Activated CD8-positive, alpha-beta T cell treated with anti-CD3 and anti-CD28 coated beads, Interleukin-2, amount 10 ng/mL, durations not matched to agents 7 days and 5 days (primary cell): ENCODE results near the gene AGBL2. TPM values are rescaled to one million over a fixed set of nuclear protein-coding genes. Genes with fewer than 3 reads are reported as not detected.
"Not testable (repeated sequence)": the region's sequence is repeated elsewhere in the genome, so short reads cannot be mapped to it uniquely, and the experiment has no call there.

ENCODE experiments used
- ATAC-seq: fragments of 150-1000 bp; cut with Tn5 transposase; one replicate; pipeline ENCODE4 v1.10.0; 2021; ENCODE audit warnings: moderate library complexity
- CTCF ChIA-PET: fragments of 350-600 bp; sonication (Branson Sonifier 250); formaldehyde crosslinking; loops from one replicate; lab custom pipeline; 2021; ENCODE audit warnings: antibody characterized with exemption; lab: Charles Lee
- POLR2A ChIA-PET: fragments of 350-600 bp; sonication (Branson Sonifier 250); formaldehyde crosslinking; loops from one replicate; lab custom pipeline; 2021; ENCODE audit warnings: antibody characterized with exemption; lab: Charles Lee
- DNase-seq: peaks from one replicate; pipeline ENCODE4 v3.0.0-alpha.2; 2020
- H3K27ac Mint-ChIP-seq: one replicate; pipeline ENCODE4 v1.8.0; 2021; ENCODE audit warnings: mild to moderate bottlenecking, mixed read lengths
- H3K27me3 Mint-ChIP-seq: one replicate; pipeline ENCODE4 v1.8.0; 2021; ENCODE audit warnings: low read depth, mixed read lengths
- H3K36me3 Mint-ChIP-seq: one replicate; pipeline ENCODE4 v1.8.0; 2021; ENCODE audit warnings: low read depth, mixed read lengths
- H3K4me1 Mint-ChIP-seq: one replicate; pipeline ENCODE4 v1.8.0; 2021; ENCODE audit warnings: low read depth, mixed read lengths
- H3K4me3 Mint-ChIP-seq: one replicate; pipeline ENCODE4 v1.8.0; 2021; ENCODE audit warnings: mild to moderate bottlenecking, mixed read lengths
- H3K9me3 Mint-ChIP-seq: one replicate; pipeline ENCODE4 v1.8.0; 2022; ENCODE audit warnings: mixed read lengths; ENCODE audit not compliant: insufficient read depth
- total RNA-seq, 2 experiments: library from RNA; stranded (reverse); gene quantifications; one replicate each; pipeline ENCODE4 v1.2.3, GENCODE V29; 2021

AGBL2 gene
- total RNA-seq, 2 experiments from 2014 or later = 5.6 to 7.8 TPM

DNA sequence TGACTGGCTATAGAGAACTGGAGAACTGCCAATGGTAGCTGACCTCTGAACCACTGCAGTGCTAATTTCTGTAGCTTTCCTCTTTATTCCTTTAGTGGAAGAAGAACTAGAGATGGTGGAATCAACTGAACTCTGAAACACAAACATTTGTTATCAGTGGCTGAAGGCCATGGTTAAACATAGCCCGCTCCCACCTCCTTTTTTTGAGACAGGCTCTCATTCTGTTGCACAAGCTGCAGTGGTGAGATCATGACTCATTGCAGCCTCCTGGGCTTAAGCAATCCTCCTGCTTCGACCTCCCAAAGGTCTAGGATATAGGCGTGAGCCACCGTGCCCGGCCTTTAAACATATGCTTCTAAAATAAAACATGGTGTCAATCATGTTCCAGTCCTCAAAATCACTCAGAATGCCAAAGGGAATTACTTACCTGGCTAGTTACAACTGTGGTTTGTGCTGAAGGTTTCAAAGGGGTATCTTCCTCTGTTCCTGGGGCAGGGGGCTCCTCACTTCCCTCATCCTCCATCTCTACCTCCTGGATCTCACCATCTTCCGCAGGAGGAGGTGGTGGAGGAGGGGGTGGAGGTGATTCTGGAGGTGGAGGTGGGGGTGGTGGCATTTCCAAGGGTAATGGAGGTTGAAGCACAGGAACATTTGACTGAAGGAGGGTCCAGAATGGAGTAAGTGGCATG is 9.0 kb upstream of the AGBL2 start:
- Mint-ChIP-seq H3K4me1 (peaks cover 5% of the 10 kb centered on the region), H3K9me3 (no peaks in the 10 kb centered on the region), H3K27ac (no peak overlapping the region), H3K27me3 (no peaks in the 10 kb centered on the region), H3K36me3 (peaks cover 59% of the 10 kb centered on the region), H3K4me3 (no peak overlapping the region)
- DNase-seq (no peak), ATAC-seq (no peak)
- POLR2A ChIA-PET = interaction anchor here (1.0 kb wide), 1 partner anchor 9 kb away, joined by 4 read pairs; the partner anchor contains the start of gene AGBL2
- CTCF ChIA-PET = interaction anchor here (1.1 kb wide), 1 partner anchor 9 kb away, joined by 3 read pairs; the partner anchor contains the start of gene AGBL2

- POLR2A ChIA-PET = no interaction called here
- peaks cover 5% of the 10 kb centered on the region for H3K4me1 Mint-ChIP-seq
Measured at GRCh38 chr11:47723041-47723440, 7.9 kb upstream of the AGBL2 start.

GRCh38 chr11:47720651-47721050 is 5.5 kb upstream of the AGBL2 start:
- Mint-ChIP-seq H3K36me3 (peaks cover 61% of the 10 kb centered on the region), H3K4me3 (no peak overlapping the region), H3K27me3 (no peaks in the 10 kb centered on the region), H3K4me1 (peaks cover 14% of the 10 kb centered on the region), H3K27ac (no peak overlapping the region), H3K9me3 (no peaks in the 10 kb centered on the region)
- ChIA-PET POLR2A (interaction anchor here (0.5 kb wide), 1 partner anchor 36 kb away, joined by 3 read pairs; no protein-coding TSS in a partner anchor), CTCF (no interaction called here)
- DNase-seq (no peak), ATAC-seq (no peak)

More at GRCh38 chr11:47723041-47723440, 7.9 kb upstream of the AGBL2 start:
- Mint-ChIP-seq H3K9me3 (no peaks in the 10 kb centered on the region), H3K4me3 (no peak overlapping the region), H3K27me3 (no peaks in the 10 kb centered on the region), H3K36me3 (peaks cover 59% of the 10 kb centered on the region), H3K27ac (no peak overlapping the region)
- ATAC-seq = no peak
- CTCF ChIA-PET = interaction anchor here (1.1 kb wide), 1 partner anchor 8 kb away, joined by 3 read pairs; the partner anchor contains the start of gene AGBL2
- DNase-seq = no peak

DNA sequence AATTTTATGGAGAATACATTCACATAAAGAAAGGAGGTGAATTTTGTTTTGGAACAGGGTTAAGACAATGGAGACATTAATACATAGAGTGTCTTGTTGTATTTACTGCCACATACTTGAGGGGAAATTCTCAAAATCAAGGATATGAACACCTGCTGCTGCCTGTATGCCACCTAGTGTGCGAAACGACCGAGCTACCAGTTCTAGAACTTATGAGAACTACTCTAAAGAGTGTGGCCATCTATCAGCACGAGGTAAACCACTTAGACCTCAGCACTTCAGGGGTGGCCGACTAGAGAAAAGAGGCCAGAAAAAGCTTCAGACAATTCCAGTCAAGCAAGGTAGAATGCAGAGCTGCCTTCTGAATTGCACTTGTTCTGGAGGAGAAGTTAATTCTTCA is 1.5 kb upstream of the AGBL2 start:
- DNase-seq = peak; percentile 37
- Mint-ChIP-seq H3K4me1 (peaks cover 31% of the 10 kb centered on the region), H3K9me3 (no peaks in the 10 kb centered on the region), H3K36me3 (peaks cover 37% of the 10 kb centered on the region), H3K4me3 (no peak overlapping the region), H3K27me3 (no peaks in the 10 kb centered on the region), H3K27ac (peak overlapping the region; percentile 48)
- ChIA-PET POLR2A (no interaction called here), CTCF (interaction anchor here (0.9 to 2.3 kb wide), 6 partner anchors 9 to 202 kb away, joined by 3 to 7 read pairs (median 5); no protein-coding TSS in a partner anchor)
- ATAC-seq = no peak

DNA sequence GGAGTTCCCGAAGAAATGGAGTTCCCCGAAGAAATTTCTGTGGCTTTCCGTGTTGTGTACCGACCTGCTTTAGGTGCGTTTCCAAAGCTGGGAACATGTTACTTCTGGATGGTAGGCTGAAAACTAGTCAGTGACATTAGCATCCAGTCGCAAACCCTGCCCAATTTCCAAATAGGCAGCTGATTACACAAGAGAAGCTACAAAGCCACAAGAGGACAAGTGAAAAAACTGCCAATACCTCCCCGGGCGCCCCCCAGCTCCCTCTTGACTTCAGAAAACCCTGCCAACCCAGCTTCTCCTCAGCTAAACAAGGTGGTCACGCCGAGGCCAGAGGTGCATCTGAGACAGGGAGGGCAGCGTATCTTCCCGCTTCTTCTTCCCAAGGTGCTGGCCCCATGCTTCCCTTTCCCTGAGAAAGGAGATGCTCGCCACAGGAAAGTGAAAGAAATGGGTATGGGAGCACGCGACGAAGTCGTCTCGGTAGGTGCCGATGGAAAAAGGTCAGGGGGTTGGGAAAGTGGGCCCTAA is 551 bp downstream of the AGBL2 start:
- ATAC-seq (peak; percentile 23), DNase-seq (peak; percentile 33)
- ChIA-PET POLR2A (interaction anchor here (0.6 to 1.8 kb wide), 11 partner anchors 10 to 289 kb away, joined by 3 to 13 read pairs (median 4); partner anchors contain the start of genes FNBP4, KBTBD4, MTCH2 and NDUFS3), CTCF (interaction anchor here (1.0 to 1.7 kb wide), 5 partner anchors 9 to 76 kb away, joined by 3 to 6 read pairs (median 4); no protein-coding TSS in a partner anchor)
- Mint-ChIP-seq H3K4me3 (peak overlapping the region; percentile 94), H3K36me3 (peaks cover 27% of the 10 kb centered on the region), H3K27ac (peak overlapping the region; percentile 96), H3K4me1 (peaks cover 31% of the 10 kb centered on the region), H3K9me3 (no peaks in the 10 kb centered on the region), H3K27me3 (no peaks in the 10 kb centered on the region)

- Mint-ChIP-seq H3K27me3 (no peaks in the 10 kb centered on the region), H3K27ac (no peak overlapping the region), H3K36me3 (peaks cover 16% of the 10 kb centered on the region), H3K4me3 (no peak overlapping the region), H3K4me1 (peaks cover 24% of the 10 kb centered on the region), H3K9me3 (no peaks in the 10 kb centered on the region)
- ChIA-PET POLR2A (no interaction called here), CTCF (no interaction called here)
- ATAC-seq (no peak), DNase-seq (no peak)
Measured at GRCh38 chr11:47711816-47712215, 3.4 kb downstream of the AGBL2 start.

- no peak for ATAC-seq
- ChIA-PET POLR2A (no interaction called here), CTCF (no interaction called here)
- H3K4me3 Mint-ChIP-seq = no peak overlapping the region
- no peak for DNase-seq
- no peaks in the 10 kb centered on the region for H3K9me3 Mint-ChIP-seq
- H3K4me1 Mint-ChIP-seq = peaks cover 18% of the 10 kb centered on the region
- no peak overlapping the region for H3K27ac Mint-ChIP-seq
- H3K36me3 Mint-ChIP-seq = peaks cover 10% of the 10 kb centered on the region
- no peaks in the 10 kb centered on the region for H3K27me3 Mint-ChIP-seq
Measured at GRCh38 chr11:47711225-47711624, 3.9 kb downstream of the AGBL2 start.

DNA sequence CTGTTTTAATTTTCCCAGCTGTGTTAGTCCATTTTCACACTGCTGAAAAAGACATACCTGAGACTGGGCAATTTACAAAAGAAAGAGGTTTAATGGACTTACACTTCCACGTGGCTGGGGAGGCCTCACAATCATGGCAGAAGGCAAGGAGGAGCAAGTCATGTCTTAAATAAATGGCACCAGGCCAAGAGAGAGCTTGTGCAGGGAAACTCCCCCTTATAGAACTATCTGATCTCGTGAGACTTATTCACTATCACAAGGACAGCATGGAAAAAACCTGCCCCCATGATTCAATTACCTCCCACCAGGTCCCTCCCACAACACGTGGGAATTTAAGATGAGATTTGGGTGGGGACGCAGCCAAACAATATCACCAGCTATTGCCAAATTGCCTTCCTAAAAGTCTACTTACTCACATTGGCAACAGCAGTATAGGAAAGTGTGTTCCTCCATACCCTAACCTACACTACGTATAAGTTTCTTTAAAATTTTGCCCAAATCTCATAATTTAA is 7.8 kb downstream of the AGBL2 start:
- H3K27ac Mint-ChIP-seq, DNase-seq, H3K4me3 Mint-ChIP-seq, H3K27me3 Mint-ChIP-seq, H3K9me3 Mint-ChIP-seq, H3K4me1 Mint-ChIP-seq, CTCF ChIA-PET, ATAC-seq, POLR2A ChIA-PET, H3K36me3 Mint-ChIP-seq: not testable (repeated sequence)

DNA sequence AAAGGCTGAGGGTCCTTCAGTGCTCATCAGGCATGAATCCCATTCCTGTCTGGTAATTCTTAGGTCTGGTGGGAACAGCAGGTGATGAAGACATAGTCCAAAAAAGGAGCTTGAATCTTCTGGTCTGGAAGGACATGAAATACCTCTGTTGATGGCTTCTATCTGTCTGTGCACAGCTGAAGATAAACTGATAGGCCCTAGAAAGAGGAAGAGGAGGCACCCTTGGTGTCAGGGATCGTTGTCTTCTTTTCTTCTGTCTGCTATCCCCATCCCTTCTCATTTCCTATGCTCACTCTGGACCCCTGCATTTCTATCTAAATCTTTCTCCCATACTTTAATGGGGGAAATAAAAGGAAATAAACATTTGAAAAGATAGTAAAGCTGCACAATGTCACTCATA is 9.4 kb downstream of the AGBL2 start:
- H3K27me3 Mint-ChIP-seq = no peaks in the 10 kb centered on the region
- ATAC-seq (no peak), DNase-seq (no peak)
- H3K4me3 Mint-ChIP-seq = no peak overlapping the region
- no peak overlapping the region for H3K27ac Mint-ChIP-seq
- peaks cover 4% of the 10 kb centered on the region for H3K36me3 Mint-ChIP-seq
- ChIA-PET POLR2A (interaction anchor here (0.9 kb wide), 1 partner anchor 10 kb away, joined by 3 read pairs; the partner anchor contains the start of gene AGBL2), CTCF (interaction anchor here (0.6 to 1.8 kb wide), 2 partner anchors 9 to 958 kb away, joined by 5 to 6 read pairs; partner anchors contain the start of gene AGBL2)
- H3K9me3 Mint-ChIP-seq = no peaks in the 10 kb centered on the region
- H3K4me1 Mint-ChIP-seq = no peaks in the 10 kb centered on the region

GRCh38 chr11:47691979-47692378 is 23.2 kb downstream of the AGBL2 start:
- ATAC-seq (no peak), DNase-seq (no peak)
- H3K27ac Mint-ChIP-seq = no peak overlapping the region
- no peaks in the 10 kb centered on the region for H3K9me3 Mint-ChIP-seq
- H3K4me1 Mint-ChIP-seq = peaks cover 10% of the 10 kb centered on the region
- POLR2A ChIA-PET = interaction anchor here (0.7 kb wide), 1 partner anchor 74 kb away, joined by 3 read pairs; no protein-coding TSS in a partner anchor
- CTCF ChIA-PET = no interaction called here
- H3K4me3 Mint-ChIP-seq = no peak overlapping the region
- H3K36me3 Mint-ChIP-seq = no peaks in the 10 kb centered on the region
- H3K27me3 Mint-ChIP-seq = no peaks in the 10 kb centered on the region

DNA sequence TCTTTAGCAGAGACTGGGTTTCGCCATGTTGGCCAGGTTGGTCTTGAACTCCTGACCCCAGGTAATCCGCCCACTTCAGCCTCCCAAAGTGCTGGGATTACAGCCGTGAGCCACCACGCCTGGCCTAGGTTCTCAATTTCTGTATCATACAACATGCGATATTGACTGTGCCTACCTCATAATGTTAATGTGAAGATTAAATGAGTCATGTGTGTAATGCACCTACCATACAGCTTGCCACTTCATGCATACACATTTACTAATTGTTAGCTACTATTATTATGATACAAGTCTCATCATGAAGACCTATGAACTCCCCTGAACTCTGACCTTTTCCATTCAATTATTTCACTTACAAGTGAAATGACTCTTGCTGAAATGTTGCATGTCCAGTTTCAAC is 25.7 kb downstream of the AGBL2 start:
- H3K27me3 Mint-ChIP-seq = no peaks in the 10 kb centered on the region
- DNase-seq = no peak
- peaks cover 10% of the 10 kb centered on the region for H3K4me1 Mint-ChIP-seq
- no peaks in the 10 kb centered on the region for H3K36me3 Mint-ChIP-seq
- no peak overlapping the region for H3K27ac Mint-ChIP-seq
- no peak for ATAC-seq
- no peaks in the 10 kb centered on the region for H3K9me3 Mint-ChIP-seq
- no peak overlapping the region for H3K4me3 Mint-ChIP-seq
- ChIA-PET CTCF (no interaction called here), POLR2A (interaction anchor here (0.6 kb wide), 1 partner anchor 208 kb away, joined by 3 read pairs; no protein-coding TSS in a partner anchor)
